ENCODE data around the gene PTPRCAP. TPM values are rescaled to one million over a fixed set of nuclear protein-coding genes. Genes with fewer than 3 reads are reported as not detected.

PTPRCAP gene
- total RNA-seq, 1 experiment from 2014 or later: 0.15 TPM

- Histone ChIP-seq H3K9me3 (ENCODE audit: low read length) (no peaks in the 10 kb centered on the region), H3K9ac (ENCODE audit: low read length) (no peak overlapping the region), H4K20me1 (ENCODE audit: low read length) (no peaks in the 10 kb centered on the region), H3K4me2 (ENCODE audit: low read length) (no peak overlapping the region), H3K79me2 (ENCODE audit: low read length) (no peaks in the 10 kb centered on the region), H3K27ac (ENCODE audit: low read length) (no peak overlapping the region), H2AFZ (ENCODE audit: low read length) (no peak overlapping the region), H3K36me3 (ENCODE audit: low read depth, low read length) (no peaks in the 10 kb centered on the region), H3K4me3 (ENCODE audit: low read length) (no peak overlapping the region), H3K27me3 (ENCODE audit: low read length) (no peaks in the 10 kb centered on the region), H3K4me1 (ENCODE audit: insufficient read depth, low read length) (peaks cover 2% of the 10 kb centered on the region), H3F3A (ENCODE audit: low read length, unreplicated experiment) (no peaks in the 10 kb centered on the region), H3K9me2 (replicated peaks; ENCODE audit: low read length) (no peaks in the 10 kb centered on the region)
- no TSS peak for BruUV-seq (replicated peaks)
- intact Hi-C loops (cut with micrococcal nuclease): no loop called here
- ATAC-seq (peak; percentile 49), DNase-seq (no peak)
- no peak for TF ChIP-seq CTCF (conservative IDR thresholded peaks at IDR 0.05; ENCODE audit: low read depth, low read length)
- no peak for TF ChIP-seq EZH2phosphoT487 (IDR thresholded peaks at IDR 0.05; ENCODE audit: borderline replicate concordance, low read length)
- no peak for TF ChIP-seq EZH2 (IDR thresholded peaks at IDR 0.05; ENCODE audit: low read length, unreplicated experiment)
- POLR2A ChIA-PET (ENCODE audit: unreplicated experiment): interaction anchor here (0.6 kb wide), 1 partner anchor 12 kb away, joined by 4 read pairs; no protein-coding TSS in a partner anchor
- CTCF ChIA-PET: interaction anchor here (0.7 kb wide), 1 partner anchor 88 kb away, joined by 7 read pairs; no protein-coding TSS in a partner anchor
These were observed 30.4 kb downstream of the PTPRCAP start for GRCh38 chr11:67406969-67407687.

DNA sequence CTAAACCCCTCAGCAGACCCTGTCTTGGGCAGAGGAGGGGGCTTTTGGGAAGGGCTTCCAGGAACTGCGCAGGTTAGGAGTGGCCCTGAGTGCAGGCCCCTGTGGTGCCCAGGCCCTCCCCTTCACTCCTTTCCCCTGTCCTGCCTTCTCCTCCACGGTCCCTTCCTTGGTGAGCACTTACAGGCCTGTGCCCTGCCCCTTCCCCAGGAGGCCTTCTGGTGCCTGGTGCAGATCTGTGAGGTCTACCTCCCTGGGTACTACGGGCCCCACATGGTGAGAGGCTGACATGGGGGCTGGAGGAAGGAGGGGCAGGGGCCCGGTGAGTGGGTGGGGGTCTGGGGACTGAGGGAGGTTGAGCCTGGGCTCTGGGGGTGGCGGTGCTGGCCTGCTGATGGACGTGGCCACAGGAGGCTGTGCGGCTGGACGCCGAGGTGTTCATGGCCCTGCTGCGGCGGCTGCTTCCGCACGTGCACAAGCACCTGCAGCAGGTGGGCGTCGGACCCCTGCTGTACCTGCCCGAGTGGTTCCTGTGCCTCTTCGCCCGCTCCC, 31.0 kb downstream of the PTPRCAP start:
- Histone ChIP-seq H3K4me3 (ENCODE audit: low read length) (no peak overlapping the region), H3K9me2 (replicated peaks; ENCODE audit: low read length) (no peaks in the 10 kb centered on the region), H4K20me1 (ENCODE audit: low read length) (no peaks in the 10 kb centered on the region), H3K4me1 (ENCODE audit: insufficient read depth, low read length) (peaks cover 4% of the 10 kb centered on the region), H3K9ac (ENCODE audit: low read length) (no peak overlapping the region), H3K79me2 (ENCODE audit: low read length) (peaks cover under 1% of the 10 kb centered on the region; the same call in 1 of the 2 replicates), H3K36me3 (ENCODE audit: low read depth, low read length) (no peaks in the 10 kb centered on the region), H3K27me3 (ENCODE audit: low read length) (no peaks in the 10 kb centered on the region), H3K9me3 (ENCODE audit: low read length) (no peaks in the 10 kb centered on the region), H3K4me2 (ENCODE audit: low read length) (no peak overlapping the region), H3K27ac (ENCODE audit: low read length) (no peak overlapping the region), H2AFZ (ENCODE audit: low read length) (no peak overlapping the region), H3F3A (ENCODE audit: low read length, unreplicated experiment) (no peaks in the 10 kb centered on the region)
- ChIA-PET CTCF (interaction anchor here (0.7 kb wide), 1 partner anchor 87 kb away, joined by 7 read pairs; no protein-coding TSS in a partner anchor), POLR2A (ENCODE audit: unreplicated experiment) (interaction anchor here (0.6 kb wide), 1 partner anchor 13 kb away, joined by 4 read pairs; no protein-coding TSS in a partner anchor)
- DNase-seq (no peak), ATAC-seq (no peak)
- no peak for TF ChIP-seq EZH2phosphoT487 (IDR thresholded peaks at IDR 0.05; ENCODE audit: borderline replicate concordance, low read length)
- TF ChIP-seq EZH2 (IDR thresholded peaks at IDR 0.05; ENCODE audit: low read length, unreplicated experiment): no peak
- no peak for TF ChIP-seq CTCF (conservative IDR thresholded peaks at IDR 0.05; ENCODE audit: low read depth, low read length)
- BruUV-seq (replicated peaks): no TSS peak
- intact Hi-C loops (cut with micrococcal nuclease): no loop called here
